Activated CD8-positive, alpha-beta T cell treated with anti-CD3 and anti-CD28 coated beads for 36 hours (primary cell): ENCODE measurements around the gene GRXCR2. TPM values are rescaled to one million over a fixed set of nuclear protein-coding genes. Genes with fewer than 3 reads are reported as not detected.
"Not testable (repeated sequence)": the region's sequence is repeated elsewhere in the genome, so short reads cannot be mapped to it uniquely, and the experiment has no call there.

ENCODE experiments used
- ATAC-seq: fragments of 200-7000 bp; cut with Tn5 transposase; one replicate; pipeline ENCODE4 v1.10.0; 2021; ENCODE audit warnings: mild to moderate bottlenecking, moderate library complexity
- CTCF ChIA-PET: fragments of 350-600 bp; sonication (Branson Sonifier 250); formaldehyde crosslinking; loops from one replicate; lab custom pipeline; 2021; ENCODE audit warnings: antibody characterized with exemption; lab: Charles Lee
- POLR2A ChIA-PET: fragments of 350-600 bp; sonication (Branson Sonifier 250); formaldehyde crosslinking; loops from one replicate; lab custom pipeline; 2021; ENCODE audit warnings: antibody characterized with exemption; lab: Charles Lee
- DNase-seq: peaks from one replicate; pipeline ENCODE4 v3.0.0-alpha.2; 2020
- H3K27ac Mint-ChIP-seq: one replicate; pipeline ENCODE4 v1.8.0; 2021; ENCODE audit warnings: mild to moderate bottlenecking, mixed read lengths
- H3K27me3 Mint-ChIP-seq: one replicate; pipeline ENCODE4 v1.8.0; 2021; ENCODE audit warnings: mixed read lengths
- H3K36me3 Mint-ChIP-seq: one replicate; pipeline ENCODE4 v1.8.0; 2021; ENCODE audit warnings: low read depth, mixed read lengths
- H3K4me1 Mint-ChIP-seq: one replicate; pipeline ENCODE4 v1.8.0; 2021; ENCODE audit warnings: low read depth, mixed read lengths
- H3K4me3 Mint-ChIP-seq: one replicate; pipeline ENCODE4 v1.8.0; 2021; ENCODE audit warnings: mild to moderate bottlenecking, moderate library complexity, mixed read lengths
- H3K9me3 Mint-ChIP-seq: one replicate; pipeline ENCODE4 v1.8.0; 2021; ENCODE audit warnings: mixed read lengths
- CTCF ChIP-seq: fragments of 200-600 bp; IDR thresholded peaks from one replicate; pipeline ENCODE4 v1.8.0; 2022; ENCODE audit warnings: antibody characterized with exemption, mild to moderate bottlenecking
- intact Hi-C: fragments of 100-400 bp; cut with micrococcal nuclease; formaldehyde crosslinking; loops from one replicate; pipeline ENCODE4 v1.10.0; 2022
- total RNA-seq, 2 experiments: library from RNA; stranded (reverse); gene quantifications; one replicate each; pipeline ENCODE4 v1.2.3, GENCODE V29; 2021

GRXCR2 gene
- total RNA-seq, 2 experiments from 2014 or later, result not detected

GRCh38 chr5:145867806-145868205 is 5.0 kb downstream of the GRXCR2 start:
- ChIA-PET CTCF (no interaction called here), POLR2A (no interaction called here)
- H3K36me3 Mint-ChIP-seq, result no peaks in the 10 kb centered on the region
- DNase-seq (no peak), ATAC-seq (no peak)
- no peak overlapping the region for H3K27ac Mint-ChIP-seq
- TF ChIP-seq CTCF, result no peak
- no peaks in the 10 kb centered on the region for H3K4me1 Mint-ChIP-seq
- intact Hi-C loops, result no loop called here
- H3K9me3 Mint-ChIP-seq, result no peaks in the 10 kb centered on the region
- peaks cover 2% of the 10 kb centered on the region for H3K27me3 Mint-ChIP-seq
- H3K4me3 Mint-ChIP-seq, result no peak overlapping the region

GRCh38 chr5:145864432-145864831 is 8.4 kb downstream of the GRXCR2 start:
- H3K27ac Mint-ChIP-seq, intact Hi-C loops, ATAC-seq, H3K36me3 Mint-ChIP-seq, DNase-seq, H3K27me3 Mint-ChIP-seq, H3K9me3 Mint-ChIP-seq, H3K4me1 Mint-ChIP-seq, H3K4me3 Mint-ChIP-seq, POLR2A ChIA-PET: not testable (repeated sequence)
- CTCF ChIA-PET, result interaction anchor here (1.0 kb wide), 1 partner anchor 38 kb away, joined by 4 read pairs; no protein-coding TSS in a partner anchor

GRCh38 chr5:145863003-145863402 is 9.8 kb downstream of the GRXCR2 start:
- no peak overlapping the region for H3K27ac Mint-ChIP-seq
- POLR2A ChIA-PET, result interaction anchor here (0.5 kb wide), 1 partner anchor 1010 kb away, joined by 3 read pairs; no protein-coding TSS in a partner anchor
- TF ChIP-seq CTCF, result no peak
- intact Hi-C loops, result no loop called here
- no peaks in the 10 kb centered on the region for H3K27me3 Mint-ChIP-seq
- H3K4me1 Mint-ChIP-seq, result no peaks in the 10 kb centered on the region
- CTCF ChIA-PET, result interaction anchor here (0.9 kb wide), 1 partner anchor 64 kb away, joined by 3 read pairs; no protein-coding TSS in a partner anchor
- H3K4me3 Mint-ChIP-seq, result no peak overlapping the region
- no peaks in the 10 kb centered on the region for H3K36me3 Mint-ChIP-seq
- H3K9me3 Mint-ChIP-seq, result no peaks in the 10 kb centered on the region
- no peak for ATAC-seq
- DNase-seq, result no peak

- Mint-ChIP-seq H3K27me3 (peaks cover 5% of the 10 kb centered on the region), H3K4me3 (no peak overlapping the region), H3K4me1 (peaks cover 4% of the 10 kb centered on the region), H3K27ac (no peak overlapping the region), H3K9me3 (no peaks in the 10 kb centered on the region), H3K36me3 (no peaks in the 10 kb centered on the region)
- TF ChIP-seq CTCF, result no peak
- ATAC-seq (no peak), DNase-seq (no peak)
- intact Hi-C loops, result no loop called here
- ChIA-PET POLR2A (no interaction called here), CTCF (no interaction called here)
These were observed 12.9 kb downstream of the GRXCR2 start for GRCh38 chr5:145859897-145860296.

GRCh38 chr5:145859453-145859852 is 13.4 kb downstream of the GRXCR2 start:
- no peak overlapping the region for H3K27ac Mint-ChIP-seq
- no peak for ATAC-seq
- peaks cover 5% of the 10 kb centered on the region for H3K27me3 Mint-ChIP-seq
- ChIA-PET CTCF (no interaction called here), POLR2A (no interaction called here)
- no peak for DNase-seq
- intact Hi-C loops, result no loop called here
- no peak for TF ChIP-seq CTCF
- H3K36me3 Mint-ChIP-seq, result no peaks in the 10 kb centered on the region
- peaks cover 4% of the 10 kb centered on the region for H3K4me1 Mint-ChIP-seq
- H3K4me3 Mint-ChIP-seq, result no peak overlapping the region
- no peaks in the 10 kb centered on the region for H3K9me3 Mint-ChIP-seq

- intact Hi-C loops, result no loop called here
- Mint-ChIP-seq H3K4me3 (no peak overlapping the region), H3K27me3 (peaks cover 5% of the 10 kb centered on the region), H3K27ac (no peak overlapping the region), H3K36me3 (no peaks in the 10 kb centered on the region), H3K4me1 (peaks cover 4% of the 10 kb centered on the region), H3K9me3 (no peaks in the 10 kb centered on the region)
- CTCF ChIA-PET, result no interaction called here
- TF ChIP-seq CTCF, result no peak
- ATAC-seq (no peak), DNase-seq (no peak)
- POLR2A ChIA-PET, result no interaction called here
These were observed 13.9 kb downstream of the GRXCR2 start for GRCh38 chr5:145858959-145859358.
